ENCODE data around the gene CCNE1. TPM values are rescaled to one million over a fixed set of nuclear protein-coding genes. Genes with fewer than 3 reads are reported as not detected.

Gene CCNE1
- total and polyA plus RNA-seq, 9 of the 15 experiments (the other 6 are each of a cell fraction or from before 2014, with no cell fraction given), result 6.2 to 41.0 (median 31.6) TPM

- TF ChIP-seq ATF6 (CRISPR knock-in tag; IDR thresholded peaks at IDR 0.05), result no peak
Observed at GRCh38 chr19:29831041-29831548, 19.3 kb downstream of the CCNE1 start (continued).

- BruUV-seq (replicated peaks), result no TSS peak
- no peak for DNase-seq (ENCODE audit: extremely low read depth in 1 of 4, low spot score in 3 of 4)
- H3K27ac ChIP-seq (ENCODE audit: extremely low read depth, low read depth, low read length), result no peak overlapping the region
Observed at GRCh38 chr19:29831686-29832085, 19.9 kb downstream of the CCNE1 start.

More at GRCh38 chr19:29831686-29832085, 19.9 kb downstream of the CCNE1 start:
- ChIA-PET POLR2A (interaction anchor here (0.6 to 1.3 kb wide), 3 partner anchors 11 to 259 kb away, joined by 3 to 4 read pairs (median 3); no protein-coding TSS in a partner anchor), CTCF (ENCODE audit: low intra/inter-chr PET ratio) (no interaction called here)
- TF ChIP-seq SOX6 (IDR thresholded peaks at IDR 0.05), result no peak
- no peak for TF ChIP-seq SAFB2 (IDR thresholded peaks at IDR 0.05; ENCODE audit: borderline replicate concordance, low read depth, low read length, severe bottlenecking)
- TF ChIP-seq FIP1L1 (IDR thresholded peaks at IDR 0.05; ENCODE audit: low read depth, low read length, poor library complexity, severe bottlenecking), result no peak
- 6% methylated on average over 9 of the region's 9 CpGs for WGBS (ENCODE audit: insufficient coverage, low coverage, missing lambda C conversion rate)
- Histone ChIP-seq H3K4me2 (ENCODE audit: insufficient read depth, low read length) (no peak overlapping the region), H4K20me1 (replicated peaks; ENCODE audit: control insufficient read depth, insufficient read depth, low read length) (peaks cover 3% of the 10 kb centered on the region; the same call in 1 of the 2 replicates), H3K4me3 (no peak overlapping the region), H3K9me1 (ENCODE audit: control insufficient read depth, insufficient read depth, low read length) (no peaks in the 10 kb centered on the region), H3K36me3 (ENCODE audit: control insufficient read depth, insufficient read depth, low read length) (no peaks in the 10 kb centered on the region), H2AFZ (ENCODE audit: low read depth, low read length) (no peak overlapping the region), H3K9ac (ENCODE audit: insufficient read depth in 1 of 2, low read depth in 2 of 2, low read length in 2 of 2) (no peak overlapping the region), H3K4me1 (replicated peaks in 1 of 2; ENCODE audit: control insufficient read depth in 2 of 2, insufficient read depth in 2 of 2, low read length in 2 of 2) (no peaks in the 10 kb centered on the region), H3K27me3 (ENCODE audit: control insufficient read depth in 2 of 2, insufficient read depth in 2 of 2, low read length in 2 of 2) (peaks cover 36 to 38% of the 10 kb centered on the region in 2 experiments), H3K9me3 (replicated peaks; ENCODE audit: control insufficient read depth, insufficient read depth, low read depth, low read length) (no peaks in the 10 kb centered on the region), H3K79me2 (ENCODE audit: control insufficient read depth, insufficient read depth, low read length) (no peaks in the 10 kb centered on the region)
- FAIRE-seq (no peak), ATAC-seq (no peak; the same call in 2 of the 3 replicates)
- intact Hi-C loops (cut with micrococcal nuclease), result no loop called here
- in situ Hi-C loops (cut with MboI), result no loop called here
